ENCODE results near the gene EP300.
"Not testable (repeated sequence)": the region's sequence is repeated elsewhere in the genome, so short reads cannot be mapped to it uniquely, and the experiment has no call there.

The EP300 gene

DNA sequence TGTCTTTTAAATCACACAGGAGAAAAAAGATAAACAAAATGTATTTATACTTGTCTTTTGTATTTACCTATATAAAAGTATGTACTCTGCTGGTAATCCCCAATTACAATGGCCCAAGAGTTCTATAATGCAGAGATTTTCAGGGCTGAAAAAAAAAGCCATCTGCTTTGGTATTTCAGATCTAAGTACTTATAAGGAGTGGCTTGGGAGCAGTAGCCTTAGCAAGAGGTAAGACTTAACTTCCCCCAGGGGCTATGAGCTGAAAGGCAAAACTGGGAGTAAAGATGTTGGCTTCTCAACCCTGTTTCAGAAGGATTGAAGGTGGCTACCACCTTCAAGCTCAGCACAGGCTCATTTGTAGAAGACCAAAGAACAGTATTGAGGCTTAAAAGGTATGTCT is 35.3 kb upstream of the EP300 start:
- Histone ChIP-seq H3K4me1 (ENCODE audit: control insufficient read depth in 5 of 5, insufficient read depth in 5 of 5, low read length in 5 of 5) (no peaks in the 10 kb centered on the region), H3K9me3 (ENCODE audit: control insufficient read depth in 5 of 5, low read length in 5 of 5) (no peaks in the 10 kb centered on the region), H3K9ac (ENCODE audit: low read length in 5 of 5) (no peak overlapping the region), H3K4me3 (ENCODE audit: low read depth in 1 of 5, low read length in 5 of 5) (no peak overlapping the region), H3K27ac (ENCODE audit: low read depth, low read length) (no peak overlapping the region), H3K27me3 (ENCODE audit: control insufficient read depth in 5 of 5, insufficient read depth in 4 of 5, low read length in 5 of 5) (no peaks in the 10 kb centered on the region), H3K36me3 (ENCODE audit: control insufficient read depth in 5 of 5, insufficient read depth in 5 of 5, low read length in 5 of 5) (no peaks in the 10 kb centered on the region)

DNA sequence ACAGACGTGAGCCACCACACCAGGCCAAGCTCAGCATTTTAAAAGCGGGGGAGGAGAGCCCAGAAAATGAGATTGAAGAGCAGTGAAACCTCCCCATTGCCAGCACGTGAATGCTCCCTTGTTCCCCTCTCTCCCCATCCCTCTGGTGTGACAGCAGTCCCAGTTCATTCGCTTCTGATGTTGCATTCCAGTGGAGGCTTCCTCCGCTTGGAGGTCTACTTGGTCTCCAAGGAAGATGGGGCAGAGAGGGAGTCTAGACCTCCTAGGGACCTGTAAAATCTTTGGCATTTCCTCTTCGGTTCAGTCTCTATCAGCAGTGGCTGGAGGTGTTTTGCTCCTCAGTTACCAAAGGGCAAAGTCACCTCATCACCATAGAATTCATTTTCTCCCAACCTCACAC is 30.2 kb upstream of the EP300 start:
- Histone ChIP-seq H3K4me1 (ENCODE audit: control insufficient read depth in 5 of 5, insufficient read depth in 5 of 5, low read length in 5 of 5) (no peaks in the 10 kb centered on the region), H3K27ac (ENCODE audit: low read depth, low read length) (no peak overlapping the region), H3K9me3 (ENCODE audit: control insufficient read depth in 5 of 5, low read length in 5 of 5) (no peaks in the 10 kb centered on the region), H3K4me3 (ENCODE audit: low read depth in 1 of 5, low read length in 5 of 5) (no peak overlapping the region), H3K36me3 (ENCODE audit: control insufficient read depth in 5 of 5, insufficient read depth in 5 of 5, low read length in 5 of 5) (no peaks in the 10 kb centered on the region), H3K9ac (ENCODE audit: low read length in 5 of 5) (no peak overlapping the region), H3K27me3 (ENCODE audit: control insufficient read depth in 5 of 5, insufficient read depth in 4 of 5, low read length in 5 of 5) (no peaks in the 10 kb centered on the region)

- not testable (repeated sequence) for H3K9ac ChIP-seq (ENCODE audit: low read length in 5 of 5); H3K36me3 ChIP-seq (ENCODE audit: control insufficient read depth in 5 of 5, insufficient read depth in 5 of 5, low read length in 5 of 5); H3K9me3 ChIP-seq (ENCODE audit: control insufficient read depth in 5 of 5, low read length in 5 of 5); H3K4me3 ChIP-seq (ENCODE audit: low read depth in 1 of 5, low read length in 5 of 5); H3K27me3 ChIP-seq (ENCODE audit: control insufficient read depth in 5 of 5, insufficient read depth in 4 of 5, low read length in 5 of 5); H3K4me1 ChIP-seq (ENCODE audit: control insufficient read depth in 5 of 5, insufficient read depth in 5 of 5, low read length in 5 of 5); H3K27ac ChIP-seq (ENCODE audit: low read depth, low read length)
Observed at GRCh38 chr22:41064326-41064725, 28.1 kb upstream of the EP300 start.

DNA sequence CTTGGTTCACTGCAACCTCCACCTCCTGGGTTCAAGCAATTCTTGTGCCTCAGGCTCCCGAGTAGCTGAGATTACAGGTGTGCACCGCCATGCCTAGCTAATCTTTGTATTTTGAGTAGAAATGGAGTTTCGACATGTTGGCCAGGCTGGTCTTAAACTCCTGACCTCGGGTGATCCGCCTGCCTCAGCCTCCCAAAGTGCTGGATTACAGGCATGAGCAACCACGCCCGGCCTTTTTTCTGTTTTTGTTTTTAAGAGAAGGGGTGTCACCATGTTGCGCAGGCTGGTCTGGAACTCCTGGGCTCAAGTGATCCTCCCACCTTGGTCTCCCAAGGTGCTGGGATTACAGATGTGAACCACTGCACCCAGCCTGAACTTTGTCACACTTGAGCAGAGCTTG is 26.1 kb upstream of the EP300 start:
- not testable (repeated sequence) for H3K4me1 ChIP-seq (ENCODE audit: control insufficient read depth in 5 of 5, insufficient read depth in 5 of 5, low read length in 5 of 5); H3K9me3 ChIP-seq (ENCODE audit: control insufficient read depth in 5 of 5, low read length in 5 of 5); H3K9ac ChIP-seq (ENCODE audit: low read length in 5 of 5); H3K27me3 ChIP-seq (ENCODE audit: control insufficient read depth in 5 of 5, insufficient read depth in 4 of 5, low read length in 5 of 5); H3K36me3 ChIP-seq (ENCODE audit: control insufficient read depth in 5 of 5, insufficient read depth in 5 of 5, low read length in 5 of 5); H3K4me3 ChIP-seq (ENCODE audit: low read depth in 1 of 5, low read length in 5 of 5); H3K27ac ChIP-seq (ENCODE audit: low read depth, low read length)

DNA sequence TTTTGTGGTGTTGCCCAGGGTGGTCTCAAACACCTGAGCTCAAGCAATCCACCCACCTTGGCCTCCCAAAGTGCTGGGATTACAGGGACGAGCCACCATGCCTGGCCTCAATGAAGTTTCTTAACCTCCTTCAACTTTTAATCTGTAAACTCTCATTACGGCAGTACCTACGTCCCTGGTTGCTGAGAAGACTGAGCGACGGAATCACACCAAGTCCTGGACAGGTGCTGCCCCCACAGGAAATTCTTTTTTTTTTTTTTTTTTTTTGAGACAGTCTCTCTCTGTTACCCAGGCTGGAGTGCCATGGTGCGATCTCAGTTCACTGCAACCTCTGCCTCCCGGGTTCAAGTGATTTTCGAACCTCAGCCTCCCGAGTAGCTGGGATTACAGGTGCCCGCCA is 24.4 kb upstream of the EP300 start:
- not testable (repeated sequence) for H3K4me3 ChIP-seq (ENCODE audit: low read depth in 1 of 5, low read length in 5 of 5); H3K9ac ChIP-seq (ENCODE audit: low read length in 5 of 5); H3K27ac ChIP-seq (ENCODE audit: low read depth, low read length); H3K27me3 ChIP-seq (ENCODE audit: control insufficient read depth in 5 of 5, insufficient read depth in 4 of 5, low read length in 5 of 5); H3K9me3 ChIP-seq (ENCODE audit: control insufficient read depth in 5 of 5, low read length in 5 of 5); H3K4me1 ChIP-seq (ENCODE audit: control insufficient read depth in 5 of 5, insufficient read depth in 5 of 5, low read length in 5 of 5); H3K36me3 ChIP-seq (ENCODE audit: control insufficient read depth in 5 of 5, insufficient read depth in 5 of 5, low read length in 5 of 5)

DNA sequence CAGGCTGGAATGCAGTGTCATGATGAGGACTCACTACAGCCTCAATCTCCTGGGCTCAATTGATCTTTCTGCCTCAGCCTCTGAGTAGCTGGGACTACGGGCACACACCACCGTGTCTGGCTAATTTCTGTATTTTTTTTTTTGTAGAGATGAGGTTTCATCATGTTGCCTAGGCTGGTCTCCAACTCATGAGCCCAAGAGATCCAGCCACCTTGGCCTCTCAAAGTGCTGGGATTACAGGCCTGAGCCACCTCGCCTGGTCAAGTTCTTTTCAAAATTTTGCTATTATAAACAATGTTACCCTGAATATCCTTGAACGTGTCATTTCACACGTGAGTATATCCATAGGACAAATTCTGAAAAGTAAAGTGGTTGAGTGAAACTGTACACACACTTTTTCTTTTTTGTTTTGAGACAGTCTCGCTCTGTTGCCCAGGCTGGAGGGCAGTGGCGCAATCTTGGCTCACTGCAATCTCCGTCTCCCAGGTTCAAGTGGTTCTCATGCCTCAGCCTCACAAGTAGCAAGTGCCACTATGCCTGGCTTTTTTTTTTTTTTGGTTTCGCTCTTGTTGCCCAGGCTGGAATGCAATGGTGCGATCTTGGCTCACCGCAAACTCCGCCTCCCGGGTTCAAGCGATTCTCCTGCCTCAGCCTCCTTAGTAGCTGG is 21.6 kb upstream of the EP300 start:
- no peaks in the 10 kb centered on the region for H3K36me3 ChIP-seq (ENCODE audit: control insufficient read depth in 5 of 5, insufficient read depth in 5 of 5, low read length in 5 of 5)
- H3K9me3 ChIP-seq (ENCODE audit: control insufficient read depth in 5 of 5, low read length in 5 of 5): no peaks in the 10 kb centered on the region
- H3K4me3 ChIP-seq (ENCODE audit: low read depth in 1 of 5, low read length in 5 of 5): no peak overlapping the region
- H3K9ac ChIP-seq (ENCODE audit: low read length in 5 of 5): no peak overlapping the region
- H3K27ac ChIP-seq (ENCODE audit: low read depth, low read length): no peak overlapping the region
- H3K4me1 ChIP-seq (ENCODE audit: control insufficient read depth in 5 of 5, insufficient read depth in 5 of 5, low read length in 5 of 5): peaks cover 0 to 6% (median 2%) of the 10 kb centered on the region in 5 donors
- H3K27me3 ChIP-seq (ENCODE audit: control insufficient read depth in 5 of 5, insufficient read depth in 4 of 5, low read length in 5 of 5): no peaks in the 10 kb centered on the region

- Histone ChIP-seq H3K4me1 (ENCODE audit: control insufficient read depth in 5 of 5, insufficient read depth in 5 of 5, low read length in 5 of 5) (peaks cover 0 to 8% (median 2%) of the 10 kb centered on the region in 5 donors), H3K27me3 (ENCODE audit: control insufficient read depth in 5 of 5, insufficient read depth in 4 of 5, low read length in 5 of 5) (no peaks in the 10 kb centered on the region), H3K27ac (ENCODE audit: low read depth, low read length) (no peak overlapping the region)
Observed at GRCh38 chr22:41074061-41074460, 18.3 kb upstream of the EP300 start.

DNA sequence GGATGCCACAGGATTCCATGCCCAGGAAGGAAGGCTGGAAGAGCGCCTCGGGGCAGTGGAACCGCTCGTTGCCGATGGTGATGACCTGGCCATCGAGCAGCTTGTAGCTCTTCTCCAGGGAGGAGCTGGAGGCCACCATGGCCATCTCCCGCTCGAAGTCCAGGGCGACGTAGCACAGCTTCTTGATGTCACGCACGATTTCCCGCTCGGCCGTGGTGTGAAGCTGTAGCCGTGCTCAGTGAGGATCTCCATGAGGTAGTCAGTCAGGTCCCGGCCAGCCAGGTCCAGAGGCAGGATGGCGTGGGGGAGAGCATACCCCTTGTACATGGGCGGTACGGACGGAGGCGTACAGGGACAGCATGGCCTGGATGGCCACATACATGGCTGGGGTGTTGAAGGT is 17.9 kb upstream of the EP300 start:
- Histone ChIP-seq H3K4me1 (ENCODE audit: control insufficient read depth in 5 of 5, insufficient read depth in 5 of 5, low read length in 5 of 5) (peaks cover 0 to 8% (median 0%) of the 10 kb centered on the region in 5 donors), H3K36me3 (ENCODE audit: control insufficient read depth in 5 of 5, insufficient read depth in 5 of 5, low read length in 5 of 5) (no peaks in the 10 kb centered on the region), H3K9me3 (ENCODE audit: control insufficient read depth in 5 of 5, low read length in 5 of 5) (no peaks in the 10 kb centered on the region), H3K27me3 (ENCODE audit: control insufficient read depth in 5 of 5, insufficient read depth in 4 of 5, low read length in 5 of 5) (no peaks in the 10 kb centered on the region), H3K27ac (ENCODE audit: low read depth, low read length) (no peak overlapping the region), H3K9ac (ENCODE audit: low read length in 5 of 5) (no peak overlapping the region), H3K4me3 (ENCODE audit: low read depth in 1 of 5, low read length in 5 of 5) (no peak overlapping the region)

More at GRCh38 chr22:41074061-41074460, 18.3 kb upstream of the EP300 start:
- Histone ChIP-seq H3K4me3 (ENCODE audit: low read depth in 1 of 5, low read length in 5 of 5) (no peak overlapping the region), H3K9me3 (ENCODE audit: control insufficient read depth in 5 of 5, low read length in 5 of 5) (no peaks in the 10 kb centered on the region), H3K9ac (ENCODE audit: low read length in 5 of 5) (no peak overlapping the region), H3K36me3 (ENCODE audit: control insufficient read depth in 5 of 5, insufficient read depth in 5 of 5, low read length in 5 of 5) (no peaks in the 10 kb centered on the region)

- Histone ChIP-seq H3K36me3 (ENCODE audit: control insufficient read depth in 5 of 5, insufficient read depth in 5 of 5, low read length in 5 of 5) (no peaks in the 10 kb centered on the region), H3K9ac (ENCODE audit: low read length in 5 of 5) (no peak overlapping the region), H3K9me3 (ENCODE audit: control insufficient read depth in 5 of 5, low read length in 5 of 5) (no peaks in the 10 kb centered on the region), H3K27ac (ENCODE audit: low read depth, low read length) (no peak overlapping the region), H3K4me1 (ENCODE audit: control insufficient read depth in 5 of 5, insufficient read depth in 5 of 5, low read length in 5 of 5) (peaks cover 0 to 8% (median 0%) of the 10 kb centered on the region in 5 donors), H3K27me3 (ENCODE audit: control insufficient read depth in 5 of 5, insufficient read depth in 4 of 5, low read length in 5 of 5) (no peaks in the 10 kb centered on the region), H3K4me3 (ENCODE audit: low read depth in 1 of 5, low read length in 5 of 5) (no peak overlapping the region)
Observed at GRCh38 chr22:41074941-41075710, 17.3 kb upstream of the EP300 start.

- peaks cover 0 to 8% (median 0%) of the 10 kb centered on the region in 5 donors for H3K4me1 ChIP-seq (ENCODE audit: control insufficient read depth in 5 of 5, insufficient read depth in 5 of 5, low read length in 5 of 5)
Observed at GRCh38 chr22:41075946-41076345, 16.4 kb upstream of the EP300 start.

More at GRCh38 chr22:41075946-41076345, 16.4 kb upstream of the EP300 start:
- Histone ChIP-seq H3K9ac (ENCODE audit: low read length in 5 of 5) (no peak overlapping the region), H3K36me3 (ENCODE audit: control insufficient read depth in 5 of 5, insufficient read depth in 5 of 5, low read length in 5 of 5) (no peaks in the 10 kb centered on the region), H3K4me3 (ENCODE audit: low read depth in 1 of 5, low read length in 5 of 5) (no peak overlapping the region), H3K27me3 (ENCODE audit: control insufficient read depth in 5 of 5, insufficient read depth in 4 of 5, low read length in 5 of 5) (no peaks in the 10 kb centered on the region), H3K9me3 (ENCODE audit: control insufficient read depth in 5 of 5, low read length in 5 of 5) (no peaks in the 10 kb centered on the region), H3K27ac (ENCODE audit: low read depth, low read length) (no peak overlapping the region)
